Measurements from ENCODE around the gene WDR36.

Gene WDR36

GRCh38 chr5:111106320-111106948, 14.3 kb downstream of the WDR36 start:
- no peak for DNase-seq

- no peak for DNase-seq
These were observed 15.2 kb downstream of the WDR36 start for GRCh38 chr5:111107371-111107770.

DNA sequence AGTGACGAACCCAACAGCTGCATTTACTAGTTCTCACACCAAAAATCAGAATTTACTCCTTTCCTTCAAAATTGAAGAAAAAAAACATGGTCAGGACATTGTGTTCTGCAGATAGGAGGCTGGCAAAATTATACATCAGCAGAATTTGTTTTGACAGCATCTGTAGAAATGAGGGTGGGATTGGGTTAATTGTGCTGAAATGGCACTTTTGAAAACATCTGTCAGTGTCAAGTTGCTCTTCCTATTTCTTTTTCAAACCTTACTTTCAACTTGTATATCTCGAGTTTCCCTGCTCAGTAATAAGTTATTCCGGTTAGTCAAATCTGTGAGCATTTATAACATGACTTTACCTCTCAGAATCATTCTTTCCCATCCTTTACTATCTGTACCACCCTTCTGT, 19.8 kb downstream of the WDR36 start:
- DNase-seq: no peak

GRCh38 chr5:111113678-111114077, 21.5 kb downstream of the WDR36 start:
- no peak for DNase-seq

- DNase-seq: no peak
These were observed 23.1 kb downstream of the WDR36 start for GRCh38 chr5:111115229-111115628.

DNA sequence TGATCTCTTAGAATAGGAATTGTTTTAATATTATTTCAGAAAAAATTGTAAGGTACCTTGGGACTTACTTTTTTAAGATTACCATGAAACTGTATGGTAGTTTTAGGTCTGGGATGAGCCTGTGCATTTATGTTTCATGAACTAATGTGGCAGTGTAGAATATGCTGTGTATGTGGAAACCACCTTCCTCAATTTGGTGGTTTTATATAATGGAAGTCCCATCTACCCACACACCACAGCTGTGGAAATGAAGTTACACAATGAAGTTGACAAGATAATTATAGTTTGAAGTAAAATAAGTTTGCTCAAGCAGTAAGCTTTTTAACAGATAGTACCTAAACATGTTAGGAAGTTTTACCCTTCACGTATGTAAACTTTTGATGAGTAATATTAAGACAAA, 24.4 kb downstream of the WDR36 start:
- DNase-seq: no peak

DNA sequence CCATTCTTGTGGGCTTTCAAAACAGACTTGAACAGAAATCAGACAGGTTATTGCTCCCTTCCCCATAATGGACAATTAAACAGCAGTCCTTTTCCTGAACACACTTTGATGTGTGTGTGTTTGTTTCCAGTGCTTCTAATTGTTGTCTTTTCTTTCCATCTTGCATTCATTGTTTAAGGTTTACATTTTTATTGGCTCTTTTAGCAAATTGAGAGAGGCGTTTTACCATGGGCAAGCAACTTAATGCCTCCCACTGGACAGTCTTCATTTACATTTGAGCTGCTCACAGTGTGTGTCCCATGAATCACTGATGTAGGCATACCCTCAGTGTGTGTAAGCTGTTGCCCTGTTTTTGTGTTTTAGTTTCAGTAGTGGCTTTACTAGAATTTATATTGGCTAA, 25.0 kb downstream of the WDR36 start:
- no peak for DNase-seq

DNA sequence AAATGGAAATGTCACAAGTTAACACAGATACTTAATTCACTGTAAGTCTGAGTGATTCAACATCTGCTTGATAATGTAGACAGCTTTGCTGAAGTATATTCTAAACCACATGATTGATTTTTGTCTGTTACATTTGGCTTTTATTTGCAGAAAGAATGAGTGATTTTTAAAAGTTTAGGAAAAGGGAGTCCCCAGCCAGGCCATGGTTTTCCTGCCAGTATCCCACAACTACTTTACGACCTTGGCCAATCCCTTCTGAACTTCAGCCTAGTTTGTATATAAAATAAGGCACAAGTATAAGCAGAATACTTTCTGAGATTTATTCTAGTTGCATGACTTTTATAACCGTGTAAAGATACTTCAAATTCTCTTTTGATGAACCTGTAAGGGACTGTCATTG, 27.1 kb downstream of the WDR36 start:
- no peak for DNase-seq

GRCh38 chr5:111119856-111120255, 27.7 kb downstream of the WDR36 start:
- DNase-seq: no peak

- no peak for DNase-seq
These were observed 28.8 kb downstream of the WDR36 start for GRCh38 chr5:111120911-111121310.

GRCh38 chr5:111121926-111122325, 29.8 kb downstream of the WDR36 start:
- no peak for DNase-seq

DNA sequence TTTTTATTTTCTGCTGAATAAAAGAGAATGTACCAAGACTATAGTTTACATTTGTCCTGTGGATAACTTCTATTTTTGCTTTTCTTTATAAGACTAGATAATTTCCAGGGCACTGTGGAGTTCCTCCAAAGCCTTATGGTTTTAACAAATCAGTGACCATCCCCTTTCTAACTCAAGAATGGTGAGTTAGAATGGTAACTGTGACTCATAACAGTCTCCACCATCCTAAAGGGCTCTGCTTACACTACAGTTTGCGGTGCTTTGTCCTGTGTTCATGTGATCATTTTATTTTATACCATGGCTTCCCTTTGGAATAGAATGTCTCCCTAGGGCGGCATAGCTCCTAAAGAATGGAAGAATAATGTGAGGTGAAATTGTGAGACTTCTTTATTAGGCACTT, 30.2 kb downstream of the WDR36 start:
- DNase-seq: no peak

DNA sequence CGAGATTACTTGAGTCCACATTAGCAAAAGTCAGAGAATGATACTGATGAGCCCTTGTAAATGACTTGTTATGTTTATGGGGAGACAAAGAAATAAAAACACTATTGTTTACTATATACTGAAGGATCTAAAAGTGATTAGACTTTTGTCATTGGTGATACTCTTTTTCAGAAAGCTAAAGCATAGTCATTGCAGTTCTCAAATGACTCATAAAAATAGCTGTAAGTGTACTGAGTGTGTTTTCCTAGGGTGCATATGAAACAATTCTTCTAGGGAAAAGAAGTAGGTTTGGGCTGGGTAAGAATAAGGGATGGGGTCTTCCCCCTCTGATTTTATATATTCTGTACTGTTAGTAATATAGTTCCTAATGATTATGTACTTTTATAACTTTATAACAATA, 32.6 kb downstream of the WDR36 start:
- no peak for DNase-seq

DNA sequence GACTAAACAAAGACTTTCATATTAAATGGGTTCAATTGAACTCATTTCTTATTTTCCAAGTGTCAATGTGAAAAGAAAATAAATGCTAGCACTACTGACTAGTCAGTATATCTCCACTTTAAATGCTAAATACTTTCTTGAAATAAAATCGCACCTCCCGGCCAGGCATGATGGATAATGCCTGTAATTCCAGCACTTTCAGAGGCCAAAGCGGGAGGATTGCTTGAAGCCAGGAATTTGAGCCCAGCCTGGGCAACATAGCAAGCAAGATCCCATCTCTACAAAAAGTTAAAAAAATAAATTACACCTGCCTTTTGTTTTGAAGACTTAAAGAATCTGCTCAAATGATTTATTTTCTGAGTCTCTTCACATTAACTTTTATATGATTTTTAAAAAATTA, 34.7 kb downstream of the WDR36 start:
- DNase-seq: no peak

DNA sequence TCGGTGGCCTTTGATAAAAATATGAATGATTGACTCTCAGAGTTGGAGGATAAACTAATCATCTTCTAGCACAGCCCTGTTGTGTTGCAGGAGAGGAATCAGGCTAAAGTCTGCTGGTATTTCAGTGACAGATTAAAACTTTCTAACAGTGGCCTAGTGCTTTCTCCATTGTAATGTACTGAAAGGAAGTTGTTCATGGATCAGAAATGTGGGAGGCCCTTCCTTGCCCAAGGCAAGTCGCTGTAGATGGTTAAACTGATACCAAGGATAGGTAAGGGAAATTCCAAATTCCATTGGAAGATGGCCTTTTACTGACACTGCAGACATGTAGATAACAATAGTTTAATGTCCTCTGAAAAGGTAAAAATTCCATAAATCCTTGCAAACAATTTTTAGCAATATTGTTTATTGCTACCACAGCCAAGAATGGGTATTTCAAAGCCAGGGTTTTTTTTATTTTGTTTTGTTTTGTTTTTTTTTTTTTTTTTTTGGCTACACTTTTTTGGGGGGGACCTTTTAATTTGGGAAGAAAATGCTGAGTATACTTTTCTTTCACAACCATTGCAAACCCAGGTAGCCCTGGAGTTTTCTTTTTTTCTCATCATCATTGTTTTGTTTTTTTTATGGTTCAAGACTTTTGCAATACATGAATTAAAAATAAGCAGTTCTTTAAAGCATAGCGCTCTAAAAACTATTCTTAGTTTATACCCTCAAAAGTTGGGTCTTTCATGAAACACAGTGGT, 35.5 kb downstream of the WDR36 start:
- no peak for DNase-seq

- no peak for DNase-seq
These were observed 37.8 kb downstream of the WDR36 start for GRCh38 chr5:111129938-111130337.

DNA sequence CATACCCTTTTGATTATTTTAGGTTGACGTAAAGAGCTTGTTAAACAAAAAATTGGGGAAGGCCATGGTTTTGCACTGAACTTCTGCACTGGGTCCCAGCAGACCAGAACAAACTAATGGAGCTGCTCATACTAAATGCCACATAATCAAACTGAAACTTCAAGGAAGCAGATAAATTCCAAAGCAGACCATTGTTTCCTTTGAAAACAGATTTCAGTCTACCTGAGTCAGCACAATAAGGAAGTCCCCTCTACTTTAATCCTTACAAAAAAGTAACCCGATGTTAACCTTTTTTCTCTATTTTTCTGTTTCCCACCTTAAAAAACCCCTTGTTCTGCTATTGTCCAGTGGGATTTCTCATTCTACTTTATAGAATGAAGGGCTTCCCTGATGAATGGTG, 39.2 kb downstream of the WDR36 start:
- DNase-seq: no peak

GRCh38 chr5:111132076-111132475, 39.9 kb downstream of the WDR36 start:
- no peak for DNase-seq

GRCh38 chr5:111132731-111133435, 40.7 kb downstream of the WDR36 start:
- DNase-seq: no peak

- DNase-seq: no peak
These were observed 41.2 kb downstream of the WDR36 start for GRCh38 chr5:111133436-111133751.

DNA sequence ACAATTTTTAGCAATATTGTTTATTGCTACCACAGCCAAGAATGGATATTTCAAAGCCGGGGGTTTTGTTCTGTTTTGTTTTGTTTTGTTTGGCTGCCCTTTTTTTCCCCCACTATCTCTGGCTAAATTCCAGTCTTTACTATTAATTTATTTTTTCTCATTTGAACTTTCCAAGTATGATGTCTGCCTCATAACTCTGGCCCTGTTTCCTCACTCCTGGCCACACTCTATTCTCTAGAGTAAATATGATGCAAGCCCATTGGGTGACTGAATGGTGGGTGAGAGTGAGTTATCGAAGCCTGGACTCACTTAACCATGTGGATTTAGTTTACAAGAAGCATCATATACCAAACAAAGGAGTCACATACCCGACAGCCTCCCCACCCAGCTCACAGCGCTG, 41.9 kb downstream of the WDR36 start:
- no peak for DNase-seq

DNA sequence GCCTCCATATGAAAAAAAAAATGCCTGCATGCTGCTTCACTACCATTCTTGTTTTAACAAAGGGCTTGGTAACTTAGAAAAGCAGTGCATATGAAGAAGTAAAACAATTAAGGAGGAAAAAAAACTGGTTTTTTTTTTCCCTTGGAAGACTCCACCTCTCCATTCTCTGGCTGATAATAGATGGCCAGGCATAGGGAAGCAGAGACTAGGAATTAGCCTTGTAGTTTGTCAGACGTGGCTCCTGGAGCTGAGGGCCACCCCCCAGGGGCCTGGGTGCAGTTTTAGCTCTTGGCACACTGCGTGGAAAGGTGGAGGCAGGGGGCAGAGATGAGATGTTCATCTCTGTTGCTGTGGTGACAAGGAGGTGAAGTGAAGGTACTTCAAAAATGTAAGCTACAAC, 42.7 kb downstream of the WDR36 start:
- no peak for DNase-seq

DNA sequence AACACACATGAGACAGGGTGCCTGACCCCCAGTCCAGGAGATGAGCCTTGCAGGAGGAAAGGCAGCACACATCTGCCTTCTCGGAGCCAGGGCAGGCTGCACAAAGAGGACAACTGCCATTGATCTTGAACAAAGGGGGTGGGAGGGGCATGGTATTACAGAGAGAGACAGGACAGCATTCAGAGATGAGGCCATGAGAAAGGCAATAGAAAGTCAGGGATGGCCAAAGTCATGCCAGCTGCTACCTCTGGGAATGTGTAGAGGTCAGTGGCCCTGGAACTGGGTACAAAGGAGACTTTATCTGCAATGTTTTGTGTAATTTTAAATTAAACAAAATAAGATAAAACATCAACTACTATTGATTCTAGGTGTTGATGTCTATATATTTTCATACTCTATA, 43.2 kb downstream of the WDR36 start:
- DNase-seq: no peak

DNA sequence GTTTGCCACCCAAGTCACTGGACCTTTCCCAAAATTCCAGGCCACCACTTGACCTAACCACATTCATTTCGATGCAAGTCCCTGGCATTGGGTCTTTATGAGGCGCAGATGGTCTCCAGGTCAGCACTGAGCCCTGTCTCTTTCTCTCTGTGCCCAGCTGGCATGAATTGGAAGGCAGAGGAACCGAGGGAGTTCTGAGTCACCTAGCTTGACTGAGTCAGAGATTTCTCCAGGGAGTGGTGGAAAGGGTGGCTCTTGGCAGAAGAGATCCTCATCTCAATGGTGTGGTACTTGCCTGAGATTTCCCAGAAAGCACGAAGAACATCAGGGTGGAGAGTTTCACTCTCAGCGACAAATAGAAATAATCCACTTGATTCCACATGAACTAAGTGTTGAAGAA, 43.8 kb downstream of the WDR36 start:
- no peak for DNase-seq

DNA sequence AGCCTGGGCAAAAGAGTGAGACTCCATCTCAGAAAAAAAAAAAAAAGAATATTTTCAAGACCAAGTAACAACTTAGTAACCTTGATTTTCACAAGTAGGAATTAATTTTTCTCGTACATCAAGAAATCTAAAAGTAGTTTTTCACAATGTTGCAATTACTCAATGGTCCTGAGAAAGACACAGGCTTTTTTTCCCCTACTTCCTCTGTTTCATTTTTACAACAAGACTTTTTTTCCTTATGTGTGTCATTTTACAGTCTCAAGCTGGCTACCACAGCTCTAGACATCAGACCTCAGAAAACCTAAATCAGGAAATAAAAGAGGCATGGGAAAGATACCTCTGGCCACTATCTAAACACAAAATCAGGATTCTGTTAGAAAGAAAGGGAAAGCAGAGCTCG, 45.9 kb downstream of the WDR36 start:
- no peak for DNase-seq
